Choroid plexus epithelial cell (primary cell): Measurements from ENCODE around the gene GPR152.

Experiments
- DNase-seq: peaks from one replicate; pipeline ENCODE4 v3.0.0-alpha.2; 2010; ENCODE audit warnings: low read depth
- H3K4me3 ChIP-seq: 2 replicates; pipeline ENCODE4 v1.5.1; 2011; ENCODE audit warnings: low read depth, mild to moderate bottlenecking, control low read depth, low read length, moderate library complexity
- CTCF ChIP-seq: conservative IDR thresholded peaks from 2 replicates; pipeline ENCODE4 v1.5.1; 2011; ENCODE audit warnings: low read depth, mild to moderate bottlenecking, control low read depth, inconsistent platforms, low read length, moderate library complexity

Gene GPR152

GRCh38 chr11:67452141-67452952, at the start of gene GPR152:
TSS of gene GPR152 (minus strand) at chr11:67452729. CDS start at chr11:67452724, 5 bp downstream.
- H3K4me3 ChIP-seq: no peak within 1 kb of the TSS
- TF ChIP-seq CTCF: no peak
- no peak for DNase-seq

- no peak overlapping the region for H3K4me3 ChIP-seq
- no peak for TF ChIP-seq CTCF
- DNase-seq: no peak
Observed at GRCh38 chr11:67501854-67502253, 49.3 kb upstream of the GPR152 start.

- no peak for TF ChIP-seq CTCF
- no peak for DNase-seq
Observed at GRCh38 chr11:67500831-67501715, 48.5 kb upstream of the GPR152 start.

GRCh38 chr11:67500484-67500821, 47.9 kb upstream of the GPR152 start:
- TF ChIP-seq CTCF: no peak
- DNase-seq: no peak
- no peak overlapping the region for H3K4me3 ChIP-seq

More at GRCh38 chr11:67500831-67501715, 48.5 kb upstream of the GPR152 start:
- H3K4me3 ChIP-seq: no peak overlapping the region

GRCh38 chr11:67499808-67500483, 47.4 kb upstream of the GPR152 start:
- H3K4me3 ChIP-seq: no peak overlapping the region
- DNase-seq: no peak
- no peak for TF ChIP-seq CTCF

GRCh38 chr11:67498544-67498972, 46.0 kb upstream of the GPR152 start:
- TF ChIP-seq CTCF: no peak
- H3K4me3 ChIP-seq: no peak overlapping the region

More at GRCh38 chr11:67498544-67498972, 46.0 kb upstream of the GPR152 start:
- DNase-seq: no peak
